GM19023 (cell line): ENCODE data around the gene PLEKHA5.
"Not testable (repeated sequence)": the region's sequence is repeated elsewhere in the genome, so short reads cannot be mapped to it uniquely, and the experiment has no call there.

Source experiments
- ATAC-seq: cut with Tn5 transposase; IDR thresholded peaks from one replicate; pipeline ENCODE4 v1.9.1; 2021; ENCODE audit warnings: mild to moderate bottlenecking, moderate library complexity; ENCODE audit not compliant: unreplicated experiment

Gene PLEKHA5

DNA sequence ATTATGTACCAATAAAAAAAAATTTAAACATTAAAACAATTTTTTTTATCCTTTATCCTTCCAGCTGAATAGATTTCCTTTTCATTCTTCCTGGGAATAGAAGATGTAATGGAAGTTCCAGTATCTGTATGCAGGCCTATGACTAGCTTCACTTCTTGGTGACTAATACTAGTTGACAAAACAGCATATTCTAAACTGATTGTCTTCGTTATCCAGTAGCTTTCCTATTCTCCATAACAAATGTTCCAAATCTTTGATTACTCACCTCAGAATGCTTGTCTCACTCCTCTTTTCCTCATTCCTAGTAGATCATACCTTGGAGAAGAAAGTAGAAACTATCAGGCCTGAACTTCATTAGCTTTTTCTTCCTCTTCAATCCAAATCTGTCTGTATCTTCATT lies 70.7 kb downstream of the PLEKHA5 start:
- ATAC-seq: no peak

DNA sequence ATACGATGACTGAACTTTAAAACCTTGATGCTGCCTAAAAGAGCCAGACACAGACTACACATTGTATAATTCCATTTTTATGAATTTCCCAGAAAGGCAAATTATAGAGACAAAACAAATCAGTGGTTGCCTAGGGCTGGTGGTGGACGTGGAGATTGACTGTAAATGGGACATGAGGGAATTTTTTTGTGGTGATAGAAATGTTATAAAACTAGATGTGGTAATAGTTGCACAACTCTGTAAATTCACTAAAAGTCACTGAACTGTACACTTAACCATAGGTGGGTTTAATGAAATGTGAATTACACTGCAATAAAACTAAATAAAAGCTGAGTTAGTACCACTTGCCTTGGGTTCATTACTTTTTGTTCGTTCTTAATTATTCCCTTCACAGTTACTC lies 72.1 kb downstream of the PLEKHA5 start:
- no peak for ATAC-seq

DNA sequence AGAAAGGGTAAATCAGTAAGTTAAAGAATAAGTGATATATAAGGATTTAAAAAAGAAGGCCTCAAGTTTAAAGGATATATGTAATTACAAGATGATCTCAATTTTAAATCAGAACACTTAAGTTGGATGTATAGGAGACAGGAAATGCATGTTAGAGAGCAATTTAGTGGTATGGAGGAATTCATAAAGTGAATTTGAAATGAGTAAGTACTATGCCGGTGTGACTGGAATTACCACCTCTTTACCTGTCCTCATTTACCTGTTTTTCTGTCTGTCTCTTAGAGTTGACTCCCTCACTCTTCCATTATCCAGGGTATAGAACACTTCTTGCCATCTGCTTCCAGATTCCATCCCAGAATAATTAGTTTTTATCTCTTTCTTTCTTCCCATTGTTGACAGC lies 73.5 kb downstream of the PLEKHA5 start:
- ATAC-seq: no peak

DNA sequence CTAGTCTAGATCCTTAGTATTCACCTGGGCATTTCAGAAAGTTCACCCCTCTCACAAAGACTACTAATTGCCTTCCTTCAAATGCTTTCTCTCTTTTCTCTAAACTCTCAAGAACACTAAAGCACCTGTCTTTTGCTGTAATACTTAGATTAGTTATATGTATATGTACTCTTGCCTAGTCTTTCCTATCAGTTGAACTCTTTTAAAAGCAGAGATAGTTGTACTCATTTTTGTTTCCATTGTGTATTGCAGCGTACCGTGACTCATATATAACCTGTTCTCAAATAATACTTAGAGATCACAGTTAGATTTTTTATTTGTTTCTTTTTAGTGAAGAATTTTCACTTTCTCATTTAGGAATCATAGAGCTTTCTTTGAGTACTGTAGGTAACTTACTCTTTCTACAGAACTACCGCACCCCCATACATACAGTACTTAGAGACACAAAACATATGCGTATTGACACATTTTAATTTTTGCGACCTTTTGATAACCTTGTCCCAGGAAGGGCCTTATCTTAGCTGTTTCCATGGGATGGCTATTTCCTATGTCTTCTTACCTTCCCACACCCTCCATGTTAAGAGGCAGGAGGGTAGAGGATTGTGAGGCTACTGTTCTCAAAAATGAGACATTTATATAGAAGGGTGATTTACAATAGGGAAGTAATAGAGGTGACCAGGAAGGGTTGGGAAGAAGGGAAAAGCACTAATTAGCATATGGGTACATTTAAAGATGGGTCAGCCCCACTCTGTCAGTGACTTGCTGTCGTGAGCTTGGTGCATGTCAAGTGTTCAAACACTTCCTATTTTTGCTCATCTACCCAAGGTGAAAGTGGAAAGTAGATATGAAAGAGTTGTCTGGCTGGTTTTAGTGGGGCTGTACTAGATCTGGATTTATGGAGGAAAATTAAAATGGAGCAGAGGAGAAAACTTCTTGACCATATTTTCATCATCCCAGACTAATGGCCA lies 74.3 kb downstream of the PLEKHA5 start:
- no peak for ATAC-seq

DNA sequence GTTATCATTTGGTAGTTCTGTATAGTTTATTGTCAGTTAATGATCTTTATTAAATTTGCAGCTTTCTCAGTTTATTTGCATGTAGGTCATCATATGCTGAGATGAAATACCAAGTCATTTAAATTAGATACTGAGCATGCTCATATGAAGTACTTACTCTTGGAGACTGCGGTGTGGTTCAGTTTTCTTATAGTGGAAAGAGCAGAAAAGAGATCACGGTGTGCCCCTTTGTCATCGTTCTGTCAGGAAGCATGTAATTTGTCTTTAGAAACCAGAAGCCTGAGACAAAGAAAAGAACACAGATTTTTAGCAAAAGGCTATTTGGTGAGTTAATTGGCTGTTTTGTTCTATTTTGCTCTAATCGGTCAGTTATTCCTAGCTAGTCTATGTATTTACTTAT lies 75.6 kb downstream of the PLEKHA5 start:
- no peak for ATAC-seq

DNA sequence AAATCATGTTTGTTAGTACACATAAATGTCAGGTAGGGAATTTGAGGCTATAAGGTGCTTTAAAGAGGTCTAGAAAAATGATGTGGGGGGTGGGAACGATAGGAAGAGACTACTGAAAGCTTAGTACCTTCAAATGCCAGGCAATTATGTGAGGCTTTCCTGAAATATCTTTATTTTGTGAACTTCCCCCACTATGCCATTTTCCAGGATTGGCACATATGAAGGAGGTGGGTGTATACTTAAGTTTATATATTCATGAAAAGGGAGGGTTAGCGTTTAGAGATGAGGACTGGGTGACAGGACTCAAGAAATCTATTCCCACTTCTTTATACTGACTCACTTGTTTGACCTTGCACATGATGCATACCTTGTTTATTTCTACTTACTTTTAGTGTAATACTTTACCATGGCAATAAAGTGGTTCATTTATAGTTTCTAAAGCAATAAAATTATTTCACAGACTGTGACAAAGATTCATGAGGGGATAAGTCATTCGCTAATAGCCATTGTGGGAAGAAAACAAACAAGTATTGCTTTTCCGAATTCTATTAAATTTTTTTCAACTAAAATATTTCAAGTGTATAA lies 77.1 kb downstream of the PLEKHA5 start:
- ATAC-seq: no peak

DNA sequence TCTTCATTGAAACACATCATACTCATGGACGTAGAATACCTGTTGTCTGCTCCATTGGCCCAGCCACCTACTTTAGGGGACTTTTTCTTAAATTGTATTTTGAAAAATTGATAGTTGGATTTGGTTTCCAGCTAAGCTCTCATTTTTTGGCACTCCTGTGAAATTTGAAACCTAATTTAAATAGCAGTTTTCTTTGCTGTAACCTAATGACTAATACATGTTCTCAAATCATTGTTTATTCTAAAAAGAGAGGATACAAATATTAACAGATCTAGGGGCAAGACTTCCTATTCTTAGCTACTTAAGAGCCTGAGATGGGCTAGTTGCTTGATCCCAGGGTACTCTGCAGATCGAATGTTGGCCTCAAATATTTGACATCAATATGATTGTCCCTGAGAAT lies 78.9 kb downstream of the PLEKHA5 start:
- no peak for ATAC-seq

DNA sequence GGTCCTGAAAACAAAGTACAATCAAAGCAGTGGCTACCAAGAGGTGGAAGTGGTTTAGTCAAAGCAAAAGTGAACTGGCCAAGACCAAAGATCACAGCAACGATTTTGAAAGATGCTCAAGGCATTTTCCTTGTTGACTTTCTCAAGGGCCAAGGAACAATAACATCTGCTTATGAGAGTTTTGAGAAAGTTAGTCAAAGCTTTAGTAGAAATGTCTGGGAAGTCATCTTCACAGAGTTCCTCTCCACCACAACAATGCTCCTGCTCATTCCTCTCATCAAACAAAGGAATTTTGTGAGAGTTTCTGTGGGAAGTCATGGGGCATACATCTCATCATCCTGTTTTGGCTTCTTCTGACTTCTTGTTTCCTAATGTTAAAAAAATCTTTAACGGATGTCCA lies 80.1 kb downstream of the PLEKHA5 start:
- no peak for ATAC-seq

DNA sequence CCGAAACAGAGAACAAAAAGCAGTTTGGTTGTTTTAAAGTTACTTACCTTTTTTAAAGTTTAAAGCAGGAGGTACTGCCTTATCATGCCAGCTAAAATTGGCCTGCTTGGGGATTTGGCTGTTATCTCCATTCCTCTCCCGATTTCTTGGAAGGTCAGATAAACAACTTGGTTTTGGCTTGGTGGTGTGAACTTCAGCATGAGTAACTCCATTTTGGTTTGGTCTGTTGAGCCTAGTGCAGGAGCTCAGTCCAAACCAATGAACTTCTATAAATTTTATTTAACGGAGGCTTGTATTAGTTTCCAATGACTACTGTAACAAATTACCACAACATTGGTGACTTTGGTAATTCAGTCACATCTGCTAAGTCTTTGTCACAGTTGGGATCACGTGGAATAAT lies 82.3 kb downstream of the PLEKHA5 start:
- ATAC-seq: no peak

DNA sequence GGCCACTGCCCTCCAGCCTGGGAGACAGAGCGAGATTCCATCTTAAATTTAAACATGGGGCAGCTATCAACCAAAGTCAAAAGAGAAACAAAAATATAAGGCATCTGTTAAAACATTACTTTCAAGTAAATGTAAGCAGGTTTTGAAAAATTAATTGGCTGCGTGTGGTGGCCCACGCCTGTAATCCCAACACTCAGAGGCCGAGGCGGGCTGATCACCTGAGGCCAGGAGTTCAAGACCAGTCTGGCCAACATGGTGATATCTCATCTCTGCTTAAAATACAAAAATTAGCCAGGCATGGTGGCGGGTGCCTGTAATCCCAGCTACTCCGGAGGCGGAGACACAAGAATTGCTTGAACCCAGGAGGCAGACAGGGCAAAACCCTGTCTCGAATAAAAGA lies 82.7 kb downstream of the PLEKHA5 start:
- no peak for ATAC-seq

DNA sequence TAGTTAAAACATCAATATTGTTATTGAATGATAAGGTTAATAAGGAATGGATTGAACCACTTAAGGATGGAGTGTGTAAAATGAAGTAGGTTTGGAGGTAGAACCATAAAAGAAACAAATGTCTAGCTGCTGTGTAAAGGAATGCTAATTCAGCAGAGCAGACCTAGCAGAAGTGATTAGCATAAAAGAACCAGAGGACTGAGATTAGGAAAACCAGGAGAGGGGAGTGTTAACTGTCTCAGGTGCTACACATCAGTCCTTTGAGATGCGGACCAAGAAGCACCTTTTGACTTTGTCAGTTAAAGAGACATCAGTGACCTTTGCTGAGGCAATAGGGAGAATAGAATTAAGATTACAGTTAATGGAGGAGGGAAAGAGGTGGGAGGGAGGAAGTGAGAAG lies 84.5 kb downstream of the PLEKHA5 start:
- no peak for ATAC-seq

DNA sequence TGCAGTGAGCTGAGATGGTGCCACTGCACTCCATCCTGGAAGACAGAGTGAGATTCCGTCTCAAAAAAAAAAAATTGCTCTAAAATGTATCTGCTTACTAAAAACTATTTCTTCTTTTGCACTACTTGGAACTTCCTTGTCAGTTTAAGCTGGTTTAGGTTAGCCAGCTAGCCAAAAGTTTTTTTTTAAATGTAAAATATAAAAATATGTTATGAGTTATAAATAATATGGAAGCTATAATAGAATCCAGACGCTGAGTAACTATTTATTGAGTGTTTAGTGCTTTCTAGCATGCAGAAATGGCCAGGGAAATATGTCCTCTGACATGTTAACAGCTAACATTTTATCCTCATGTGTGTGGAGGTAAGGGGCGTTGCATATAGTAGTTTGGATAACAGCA lies 85.6 kb downstream of the PLEKHA5 start:
- ATAC-seq: no peak

DNA sequence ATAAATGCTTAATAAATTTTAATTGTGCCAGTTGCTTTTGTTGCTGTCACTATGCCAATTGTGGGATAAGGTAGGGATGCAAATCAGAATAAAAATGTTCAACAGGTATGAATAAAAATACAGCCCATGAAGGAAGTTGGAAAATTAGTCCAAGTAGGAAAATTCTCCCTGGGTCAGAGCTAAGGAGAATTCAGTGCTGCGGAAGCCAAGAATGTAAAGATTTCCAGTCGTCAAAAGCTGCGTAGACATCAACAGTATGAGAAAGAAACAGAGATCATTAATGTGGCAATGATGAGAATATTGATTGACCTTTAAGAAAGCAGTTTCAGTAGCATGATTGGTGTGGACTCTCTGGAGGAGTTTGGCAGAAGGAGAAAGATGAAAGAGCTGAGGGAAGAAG lies 87.9 kb downstream of the PLEKHA5 start:
- ATAC-seq: no peak

DNA sequence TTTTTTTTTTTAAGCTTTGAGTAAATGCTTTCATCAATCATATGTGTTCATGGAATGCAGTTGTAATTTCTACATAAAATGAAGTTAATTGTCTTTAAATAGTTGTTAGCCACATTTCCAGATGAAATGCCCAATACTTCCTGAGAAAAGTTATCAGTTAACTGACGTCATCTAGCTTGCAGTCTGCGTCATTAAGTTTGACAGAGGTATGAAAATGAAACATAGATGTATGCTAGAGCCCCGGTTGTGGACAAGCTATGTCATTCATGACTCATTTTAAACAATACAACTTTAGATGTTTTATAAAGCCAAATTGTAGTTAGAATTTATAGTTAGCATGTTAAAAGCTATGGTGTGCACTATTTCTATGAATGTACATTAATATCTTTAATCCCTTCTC lies 90.7 kb downstream of the PLEKHA5 start:
- no peak for ATAC-seq

DNA sequence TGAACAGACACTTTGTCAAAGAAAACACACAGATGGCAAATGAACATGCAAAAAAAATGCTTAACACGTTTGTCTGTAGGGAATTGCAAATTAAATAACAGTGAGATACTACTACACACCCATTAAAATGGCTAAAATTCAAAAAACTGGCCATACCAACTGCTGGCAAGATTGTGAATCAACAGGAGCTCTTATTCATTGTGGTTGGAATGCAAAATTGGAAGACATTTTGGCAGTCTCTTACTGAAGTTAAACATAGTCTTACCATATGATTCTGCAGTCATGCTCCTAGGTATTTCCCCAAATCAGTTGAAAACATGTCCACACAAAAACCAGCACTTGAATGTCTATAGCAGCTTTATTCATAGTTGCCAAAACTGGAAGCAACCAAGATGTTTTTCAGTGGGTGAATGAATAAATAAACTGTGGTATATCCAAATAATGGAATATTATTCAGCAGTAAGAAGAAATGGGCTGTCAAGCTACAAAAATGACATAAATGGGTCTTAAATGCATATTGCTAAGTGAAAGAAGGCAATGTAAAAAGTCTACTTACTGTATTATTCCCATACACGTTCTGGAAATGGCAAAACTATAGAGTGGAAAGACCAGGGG lies 91.4 kb downstream of the PLEKHA5 start:
- no peak for ATAC-seq

DNA sequence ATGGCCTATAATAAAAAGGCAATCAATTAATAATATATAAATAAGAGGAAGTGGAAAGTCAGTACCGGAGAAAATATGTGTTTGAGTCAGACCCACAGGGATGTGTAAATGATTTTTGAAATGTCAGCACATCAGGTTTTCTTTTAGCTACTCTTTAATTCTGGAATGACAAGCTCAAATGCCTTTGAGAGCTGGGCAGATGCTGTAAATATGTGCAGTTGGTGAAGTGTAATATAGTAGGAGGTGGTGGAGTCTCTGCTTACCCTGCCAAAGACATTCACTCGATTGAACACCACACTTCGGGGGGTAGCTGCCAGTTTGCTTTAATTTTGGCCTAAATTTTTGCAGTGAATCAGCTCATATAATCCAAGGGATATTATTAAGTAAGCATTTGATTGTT lies 93.0 kb downstream of the PLEKHA5 start:
- no peak for ATAC-seq

DNA sequence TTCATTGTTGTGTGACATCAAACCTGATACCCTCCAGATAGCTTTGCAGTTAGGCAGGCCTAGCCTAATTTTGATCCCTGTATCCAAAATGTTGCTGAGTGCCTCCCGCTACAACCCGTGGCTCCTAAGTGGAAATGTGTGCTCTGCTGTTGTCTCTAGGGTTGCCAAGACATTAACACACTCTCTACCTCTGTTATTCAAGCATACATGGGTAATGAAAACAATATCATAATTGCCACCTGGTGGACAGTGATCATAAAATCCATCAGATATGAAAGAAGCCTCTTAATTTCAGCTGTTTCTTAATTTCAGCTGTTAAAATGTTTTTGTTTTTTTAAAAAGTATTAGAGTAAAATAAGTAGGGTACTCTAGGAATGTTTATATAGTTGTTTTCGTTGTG lies 93.5 kb downstream of the PLEKHA5 start:
- no peak for ATAC-seq

DNA sequence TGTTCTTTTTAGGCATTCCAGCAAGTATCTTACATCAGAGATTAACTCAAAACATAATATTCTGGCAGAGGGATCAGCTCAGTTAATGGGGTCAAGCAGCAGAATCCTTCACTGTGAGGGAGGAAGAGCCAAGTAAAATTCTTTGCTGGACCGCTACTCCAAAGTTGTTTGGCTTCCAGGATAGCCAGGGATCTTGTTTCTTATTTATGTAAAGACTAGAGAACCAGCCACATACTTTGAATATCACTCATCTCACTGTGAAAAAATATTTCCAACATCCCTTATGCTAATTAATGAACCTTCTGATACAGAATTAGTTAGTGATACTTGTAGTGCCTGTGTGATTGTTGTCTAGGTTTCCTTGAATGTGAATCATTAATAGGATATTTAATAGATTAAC lies 94.2 kb downstream of the PLEKHA5 start:
- ATAC-seq: no peak

DNA sequence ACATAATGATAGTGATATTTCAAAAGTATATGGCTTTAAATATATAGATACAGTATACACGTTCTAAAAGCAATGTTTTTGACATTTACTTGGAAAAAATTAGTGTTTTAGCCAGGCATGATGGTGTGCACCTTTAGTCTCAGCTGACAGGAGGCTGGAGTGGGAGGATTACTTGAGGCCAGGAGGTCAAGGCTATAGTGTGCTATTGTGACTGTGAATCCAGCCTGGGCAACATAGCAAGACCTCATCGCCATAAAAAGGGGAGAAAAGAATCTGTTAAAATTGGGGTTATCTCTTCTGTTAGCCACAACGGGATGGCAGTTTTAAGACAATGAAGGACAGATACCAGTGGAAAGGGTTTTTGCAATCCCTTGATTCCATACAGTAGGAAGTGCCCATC lies 95.2 kb downstream of the PLEKHA5 start:
- no peak for ATAC-seq

DNA sequence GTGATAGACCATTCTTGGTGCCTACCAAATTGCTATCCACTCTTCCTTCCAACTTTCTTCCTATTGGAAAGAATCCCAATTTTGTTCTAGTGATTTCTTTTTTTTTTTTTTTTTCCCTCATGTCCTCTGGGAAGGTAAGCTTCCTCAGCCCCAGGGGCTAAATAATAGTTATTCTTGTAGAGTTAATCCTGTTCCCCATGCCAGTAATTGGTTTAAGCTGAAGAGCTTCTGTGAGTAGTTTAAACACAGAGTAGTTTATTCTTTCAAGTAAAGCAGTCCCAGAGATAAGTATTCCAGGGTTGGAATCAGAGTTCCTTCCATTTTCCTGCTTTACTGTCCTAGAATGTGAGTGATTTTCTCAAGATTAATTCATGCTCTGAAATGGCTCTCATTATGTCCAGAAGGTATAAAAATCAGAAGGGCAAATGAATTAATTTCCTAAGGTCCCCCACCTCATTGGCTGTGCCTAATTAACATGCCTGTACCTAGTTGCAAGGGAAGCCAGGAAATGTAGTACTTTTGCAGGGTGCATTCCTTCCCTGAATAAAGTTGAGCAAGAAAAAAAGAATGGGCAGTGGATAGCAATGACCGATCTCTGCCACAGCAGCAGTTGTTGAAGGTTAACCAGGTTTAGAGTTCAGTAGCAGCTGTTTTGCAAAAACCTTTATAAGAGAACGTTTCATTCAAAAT lies 97.8 kb downstream of the PLEKHA5 start:
- no peak for ATAC-seq

DNA sequence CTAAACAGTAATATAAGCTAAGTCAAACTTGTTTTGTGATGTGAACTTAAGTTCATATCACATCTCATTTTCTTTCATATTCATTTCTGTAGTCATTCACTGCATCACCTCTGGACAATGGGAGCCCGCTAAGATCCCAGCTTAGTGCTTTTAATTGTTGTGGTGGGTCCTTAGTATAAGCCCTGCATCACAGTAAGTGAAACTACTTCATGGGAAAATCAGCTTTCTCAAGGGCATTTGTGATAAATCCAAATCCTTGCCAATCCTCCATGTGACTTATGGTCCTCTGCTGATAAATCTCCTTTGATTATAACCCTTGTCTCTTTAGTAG lies 98.3 kb downstream of the PLEKHA5 start:
- ATAC-seq: no peak

DNA sequence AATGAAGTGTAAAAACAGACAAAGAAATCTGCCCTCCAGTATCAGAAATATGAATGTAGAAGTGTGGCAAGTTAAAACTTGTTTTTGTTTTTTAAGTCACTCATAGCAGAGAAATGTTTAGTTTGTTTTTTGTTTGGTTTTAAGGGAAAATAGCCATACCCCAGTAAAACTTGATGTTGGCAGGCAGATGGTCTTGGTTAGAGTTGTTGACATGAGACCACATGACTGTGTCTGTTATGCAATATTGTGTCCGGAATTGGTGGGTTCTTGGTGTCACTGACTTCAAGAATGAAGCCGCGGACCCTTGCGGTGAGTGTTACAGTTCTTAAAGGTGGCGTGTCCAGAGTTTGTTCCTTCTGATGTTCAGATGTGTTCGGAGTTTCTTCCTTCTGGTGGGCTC lies 99.5 kb downstream of the PLEKHA5 start:
- not testable (repeated sequence) for ATAC-seq
